H1 (cell line): ENCODE results near the gene FRY. TPM values are rescaled to one million over a fixed set of nuclear protein-coding genes. Genes with fewer than 3 reads are reported as not detected.

Source experiments
- BCL11A ChIP-seq, 2 experiments: IDR thresholded peaks; one replicate each; pipeline ENCODE4 v1.6.1; 2011; ENCODE audit warnings: low read depth in 2 of 2, low read length in 2 of 2, mild to moderate bottlenecking in 2 of 2
- CHD2 ChIP-seq: IDR thresholded peaks from 2 replicates; pipeline ENCODE4 v1.6.1; 2012; ENCODE audit warnings: low read length, improper control_type of control experiment
- CTBP2 ChIP-seq: IDR thresholded peaks from 2 replicates; pipeline ENCODE4 v1.7.0; 2011; ENCODE audit warnings: borderline replicate concordance, mild to moderate bottlenecking, moderate library complexity, mixed read lengths, low read length; ENCODE audit not compliant: insufficient read depth, insufficient read length
- KDM4A ChIP-seq: IDR thresholded peaks from one replicate; pipeline ENCODE4 v1.7.1; 2012; ENCODE audit warnings: low read depth, mild to moderate bottlenecking, moderate library complexity, low read length, inconsistent platforms; ENCODE audit not compliant: severe bottlenecking
- NRF1 ChIP-seq: IDR thresholded peaks from 2 replicates; pipeline ENCODE4 v1.6.1; 2011; ENCODE audit warnings: mild to moderate bottlenecking, low read depth, low read length, improper control_type of control experiment
- RFX5 ChIP-seq: IDR thresholded peaks from 2 replicates; pipeline ENCODE4 v1.6.1; 2011; ENCODE audit warnings: low read depth, low read length, improper control_type of control experiment, borderline replicate concordance
- RNF2 ChIP-seq: fragments of 200-900, 300-1000 bp; sonication (generic); IDR thresholded peaks from 2 replicates; pipeline ENCODE4 v1.7.1; 2016; ENCODE audit warnings: borderline replicate concordance, low read depth, mild to moderate bottlenecking, antibody characterized with exemption, low read length; ENCODE audit not compliant: poor library complexity, severe bottlenecking; ENCODE audit errors: missing control alignments
- SP1 ChIP-seq: IDR thresholded peaks from 2 replicates; pipeline ENCODE4 v1.6.1; 2011; ENCODE audit warnings: low read depth, low read length
- USF2 ChIP-seq: IDR thresholded peaks from 2 replicates; pipeline ENCODE4 v1.6.1; 2011; ENCODE audit warnings: low read length, improper control_type of control experiment
- polyA plus RNA-seq, 7 experiments: library from polyadenylated mRNA; depleted of rRNA in 3 of 7; stranded (reverse) in 5 of 7; unstranded in 2 of 7; fragments of >200 nt in 5 of 7; fragments of 200-250 nt in 2 of 7; gene quantifications; 1 replicate in 5 of 7; 2 replicates in 1 of 7; 4 replicates in 1 of 7; pipeline versions ENCODE4 v1.2.1 to v1.2.3, GENCODE V29; 2011 to 2013; ENCODE audit warnings: missing spikeins in 2 of 7, mixed read lengths in 2 of 7
- total RNA-seq: library from RNA; stranded (reverse); fragmentation: NEBNext Ultra II Directional; extraction: Animal tissue kit (Norgen Biotek cat#: 25700); gene quantifications from 2 replicates; pipeline ENCODE4 v1.2.1, GENCODE V29; 2021

FRY gene
- total and polyA plus RNA-seq, 2 of the 8 experiments (the other 6 are each of a cell fraction or from before 2014, with no cell fraction given): 4.3 to 9.2 TPM

- TF ChIP-seq RNF2: no peak
- TF ChIP-seq NRF1: no peak
- TF ChIP-seq CHD2: no peak
- TF ChIP-seq BCL11A (IDR thresholded peaks at IDR 0.05; ENCODE audit: low read depth in 2 of 2, low read length in 2 of 2): no peak
- no peak for TF ChIP-seq USF2
- TF ChIP-seq RFX5: no peak
- no peak for TF ChIP-seq KDM4A
- TF ChIP-seq SP1: no peak
- TF ChIP-seq CTBP2: no peak
Observed at GRCh38 chr13:32086366-32086765, 54.8 kb downstream of the FRY start (continued).
